CD4-positive, alpha-beta T cell treated with Interleukin-6 for 4 hours (primary cell): ENCODE measurements around the gene ATP6V0B.

ENCODE experiments used
- DNase-seq: peaks from one replicate; pipeline ENCODE4 v3.0.0-alpha.2; 2020; ENCODE audit warnings: mixed read lengths

The ATP6V0B gene

DNA sequence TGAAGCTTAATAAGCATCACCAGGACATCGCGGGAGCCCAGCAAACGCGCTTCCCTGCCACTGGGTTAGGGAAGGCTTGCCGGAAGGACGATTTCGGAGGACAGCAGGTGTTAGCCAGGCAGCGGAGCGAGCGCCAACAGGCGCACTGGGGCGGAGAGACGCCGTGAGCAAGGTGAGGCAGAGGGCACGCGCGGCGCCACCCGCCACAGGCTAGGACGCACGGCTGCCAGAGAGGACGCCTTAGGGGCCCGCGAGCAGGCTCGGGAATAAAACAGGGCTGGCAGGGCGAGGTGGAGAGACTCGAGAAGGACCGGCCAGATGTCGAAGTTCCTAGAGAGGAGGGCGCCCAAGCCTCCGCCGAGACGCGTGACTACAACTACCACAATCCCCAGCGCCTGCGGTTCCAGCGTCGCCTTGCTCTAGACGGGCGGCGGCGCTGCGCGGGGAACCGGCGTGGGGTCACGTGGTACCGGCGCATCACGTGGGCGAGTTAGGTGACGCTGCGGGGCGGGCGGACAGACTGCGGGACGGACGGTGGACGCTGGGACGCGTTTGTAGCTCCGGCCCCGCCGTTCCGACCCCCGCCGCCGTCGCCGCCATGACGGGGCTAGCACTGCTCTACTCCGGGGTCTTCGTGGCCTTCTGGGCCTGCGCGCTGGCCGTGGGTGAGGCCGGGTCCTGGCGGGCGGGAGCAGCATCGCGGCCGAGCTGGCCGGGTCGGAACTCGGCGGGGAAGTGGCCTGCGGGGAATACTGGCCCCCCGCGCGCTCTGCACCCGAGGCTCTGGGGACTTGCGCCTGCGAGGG, at the start of gene ATP6V0B:
Gene ATP6V0B, plus strand, starts transcription at position 518 of the 806 bp plus-strand sequence. Its CDS starts 81 bp downstream, at position 599.
- DNase-seq: peak; percentile 94

DNA sequence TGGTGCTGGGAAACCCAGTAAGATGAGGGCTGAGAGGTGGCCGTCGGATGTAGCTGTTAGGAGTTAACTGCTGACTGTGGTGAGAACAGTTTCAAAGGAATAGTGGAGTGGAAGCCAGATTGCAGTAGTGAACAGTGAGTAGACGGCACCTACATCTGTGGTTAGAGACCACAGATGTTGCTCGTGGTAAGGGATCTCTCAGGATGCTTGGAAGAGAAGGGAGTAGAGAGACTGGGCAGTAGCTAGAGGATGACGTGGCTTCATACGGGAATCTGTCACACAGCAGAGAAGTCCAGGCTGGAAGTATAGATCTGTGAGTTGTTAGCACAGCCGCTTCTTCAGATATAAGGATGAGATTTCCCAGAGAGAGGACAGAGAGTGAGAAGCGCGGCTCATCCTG, 48.9 kb upstream of the ATP6V0B start:
- DNase-seq: no peak

DNA sequence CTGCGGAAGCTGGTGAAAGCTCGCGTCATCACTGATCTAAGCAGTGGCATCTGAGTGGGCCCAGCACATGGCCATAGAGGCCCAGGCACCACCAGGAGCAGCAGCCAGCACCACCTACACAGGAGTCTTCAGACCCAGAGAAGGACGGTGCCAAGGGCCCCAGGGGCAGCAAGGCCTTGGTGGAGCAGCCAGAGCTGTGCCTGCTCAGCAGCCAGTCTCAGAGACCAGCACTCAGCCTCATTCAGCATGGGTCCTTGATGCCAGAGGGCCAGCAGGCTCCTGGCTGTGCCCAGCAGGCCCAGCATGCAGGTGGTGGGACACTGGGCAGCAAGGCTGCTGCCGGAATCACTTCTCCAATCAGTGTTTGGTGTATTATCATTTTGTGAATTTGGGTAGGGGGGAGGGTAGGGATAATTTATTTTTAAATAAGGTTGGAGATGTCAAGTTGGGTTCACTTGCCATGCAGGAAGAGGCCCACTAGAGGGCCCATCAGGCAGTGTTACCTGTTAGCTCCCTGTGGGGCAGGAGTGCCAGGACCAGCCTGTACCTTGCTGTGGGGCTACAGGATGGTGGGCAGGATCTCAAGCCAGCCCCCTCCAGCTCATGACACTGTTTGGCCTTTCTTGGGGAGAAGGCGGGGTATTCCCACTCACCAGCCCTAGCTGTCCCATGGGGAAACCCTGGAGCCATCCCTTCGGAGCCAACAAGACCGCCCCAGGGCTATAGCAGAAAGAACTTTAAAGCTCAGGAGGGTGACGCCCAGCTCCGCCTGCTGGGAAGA, 44.4 kb upstream of the ATP6V0B start:
- peak; percentile 18 for DNase-seq

DNA sequence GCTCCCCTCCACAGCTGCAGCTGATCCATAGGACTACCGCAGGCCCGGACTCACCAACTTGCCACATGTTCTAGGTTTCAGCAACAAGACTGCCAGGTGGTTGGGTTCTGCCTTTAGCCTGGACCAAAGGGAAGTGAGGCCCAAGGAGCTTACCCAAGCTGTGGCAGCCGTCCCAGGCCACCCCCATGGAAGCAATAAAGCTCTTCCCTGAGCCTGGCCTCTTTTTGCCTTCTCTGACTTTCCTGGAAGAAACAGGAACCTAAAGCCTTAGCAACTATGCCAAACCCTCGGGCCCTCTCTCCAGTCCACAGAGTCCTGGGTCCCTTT, 43.8 kb upstream of the ATP6V0B start:
- DNase-seq: no peak

DNA sequence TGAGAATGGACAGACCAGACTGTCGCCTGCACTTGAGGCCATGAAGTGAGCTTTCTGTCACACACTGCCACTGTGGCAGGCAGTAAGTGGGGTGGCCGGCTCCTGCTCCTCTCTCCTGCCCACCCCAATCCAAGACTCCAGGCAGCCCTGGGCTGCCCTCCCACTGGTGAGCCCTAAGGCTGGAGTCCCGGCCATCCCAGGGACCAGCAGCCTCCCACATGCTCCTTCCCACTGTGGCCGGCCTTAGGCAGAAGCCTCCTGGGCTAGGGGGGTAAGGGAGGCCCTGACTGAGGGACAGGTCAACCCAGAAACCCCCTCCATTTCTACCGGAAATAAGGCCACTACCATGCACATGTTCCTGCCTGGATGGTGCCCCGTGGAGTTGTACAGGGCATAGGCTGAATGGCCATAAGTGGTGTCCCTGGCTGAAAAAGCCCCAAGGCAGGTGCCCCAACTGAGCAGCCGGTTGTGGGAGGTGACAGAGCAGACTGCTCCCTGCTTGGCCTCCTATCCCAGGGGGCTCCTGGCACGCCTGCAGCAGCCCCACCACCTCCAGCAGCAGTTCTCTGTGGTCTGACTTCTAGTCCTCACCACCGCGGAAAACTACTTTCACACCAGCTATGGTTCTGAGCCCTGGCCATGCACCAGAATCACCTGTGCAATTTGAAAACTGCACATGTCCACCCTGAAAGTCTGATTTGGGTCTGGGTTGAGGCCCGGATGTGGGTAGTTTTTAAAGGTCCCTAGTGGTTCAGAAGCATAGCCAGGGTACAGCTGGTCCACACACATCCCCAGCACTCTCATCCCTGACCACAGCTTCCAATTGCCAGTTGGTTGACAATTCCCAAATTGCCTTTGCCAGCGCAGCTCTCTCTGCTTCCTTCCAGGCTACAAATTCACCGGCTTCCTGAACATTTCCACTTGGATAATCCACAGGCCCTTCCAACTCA, 42.8 kb upstream of the ATP6V0B start:
- no peak for DNase-seq

DNA sequence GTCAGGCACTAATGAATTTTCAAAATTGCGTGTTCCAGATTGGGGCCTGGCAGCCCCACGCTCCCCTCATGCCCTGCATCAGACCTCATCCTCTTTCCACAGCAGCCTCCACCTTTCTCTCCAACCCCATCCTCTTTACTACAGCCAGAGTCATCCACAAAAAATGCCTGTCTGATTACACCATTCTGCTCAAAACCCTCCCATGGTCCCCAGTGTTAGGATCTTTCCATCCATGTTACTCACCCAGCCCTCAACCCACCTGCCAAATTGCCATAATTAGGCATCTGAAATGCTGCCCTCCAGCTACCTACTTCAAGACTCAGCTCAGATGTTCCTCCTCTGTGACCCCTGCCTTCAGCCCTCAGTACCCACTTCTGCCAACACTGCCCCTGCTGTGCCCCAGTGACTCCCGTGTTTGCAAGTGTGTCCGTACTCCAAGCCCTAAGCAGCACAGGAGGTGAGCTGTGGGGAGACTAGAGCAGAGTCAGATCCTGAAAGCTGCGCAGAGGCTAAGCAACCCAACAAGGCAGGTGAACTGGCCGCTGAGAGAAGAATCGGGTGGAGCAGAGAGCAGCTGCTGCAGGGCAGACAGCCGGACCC, 41.9 kb upstream of the ATP6V0B start:
- DNase-seq: no peak

DNA sequence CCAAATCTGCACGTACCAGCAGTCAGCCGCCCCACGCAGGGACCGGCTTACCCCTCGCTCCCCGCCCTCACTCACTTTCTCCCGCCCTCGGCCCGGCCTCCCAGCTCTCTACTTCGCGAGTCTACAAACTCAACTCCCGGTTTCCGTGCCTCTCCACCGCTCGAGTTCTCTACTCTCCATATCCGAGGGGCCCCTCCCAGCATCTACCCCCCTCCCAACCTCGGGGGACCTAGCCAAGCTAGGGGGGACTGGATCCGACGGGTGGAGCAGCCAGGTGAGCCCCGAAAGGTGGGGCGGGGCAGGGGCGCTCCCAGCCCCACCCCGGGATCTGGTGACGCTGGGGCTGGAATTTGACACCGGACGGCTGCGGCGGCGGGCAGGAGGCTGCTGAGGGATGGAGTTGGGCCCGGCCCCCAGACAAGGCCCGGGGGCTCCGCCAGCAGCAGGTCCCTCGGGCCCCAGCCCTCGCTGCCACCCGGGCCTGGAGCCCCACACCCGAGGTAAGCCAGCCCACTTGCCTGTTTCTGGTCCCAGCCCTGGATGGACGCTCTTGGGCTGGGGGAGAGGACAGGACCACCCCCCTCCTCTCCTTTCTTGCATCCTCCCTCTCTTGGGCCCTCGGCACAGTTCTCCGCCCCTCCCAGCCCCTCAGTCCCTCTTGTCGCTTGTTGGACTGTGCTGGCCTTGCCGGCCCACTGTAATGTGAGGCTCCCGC, 41.2 kb upstream of the ATP6V0B start, which contains the start of gene ARTN:
Gene ARTN, plus strand, starts transcription at position 416 of the 715 bp plus-strand sequence. CDS start 1,856 bp downstream, outside the sequence.
- no peak for DNase-seq

DNA sequence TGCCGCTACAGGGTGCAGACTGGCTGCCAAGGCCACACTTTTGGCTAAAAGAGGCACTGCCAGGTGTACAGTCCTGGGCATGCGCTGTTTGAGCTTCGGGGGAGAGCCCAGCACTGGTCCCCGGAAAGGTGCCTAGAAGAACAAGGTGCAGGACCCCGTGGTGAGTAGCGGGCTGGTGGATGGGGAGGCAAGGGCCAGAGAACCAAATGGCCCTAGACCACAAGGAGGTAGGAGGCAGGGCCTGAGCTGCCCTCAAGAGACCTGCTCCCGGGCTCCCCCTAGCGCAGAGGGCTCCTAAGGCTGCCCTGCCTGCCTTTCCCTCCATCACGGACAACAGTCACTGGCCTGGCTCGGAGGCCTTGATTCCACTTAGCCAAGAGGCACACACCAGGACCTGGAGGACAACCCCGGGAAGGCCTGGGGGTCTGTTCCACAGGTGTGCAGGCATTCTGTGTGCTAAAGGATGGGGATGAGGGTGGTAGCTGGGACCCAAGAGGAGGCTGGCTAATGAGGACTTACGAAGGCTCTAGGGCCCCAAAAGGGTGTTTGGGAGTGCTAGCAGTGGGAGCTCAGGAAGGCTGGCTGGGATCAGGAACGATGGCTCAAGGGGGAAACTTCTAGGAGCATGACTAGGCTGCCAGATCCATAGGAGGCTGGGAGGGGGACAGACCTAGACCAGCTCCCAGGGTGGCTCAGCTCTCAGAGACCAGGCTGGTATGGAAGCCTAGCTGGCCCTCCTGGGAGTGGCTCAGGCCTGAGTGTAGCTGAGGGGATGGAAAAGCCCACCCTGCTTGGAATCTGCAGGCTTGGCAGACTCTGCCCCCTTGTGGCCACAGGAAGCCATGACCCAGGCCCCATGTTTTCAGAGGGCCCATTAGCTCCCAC, 40.4 kb upstream of the ATP6V0B start:
- DNase-seq: peak; percentile 54

DNA sequence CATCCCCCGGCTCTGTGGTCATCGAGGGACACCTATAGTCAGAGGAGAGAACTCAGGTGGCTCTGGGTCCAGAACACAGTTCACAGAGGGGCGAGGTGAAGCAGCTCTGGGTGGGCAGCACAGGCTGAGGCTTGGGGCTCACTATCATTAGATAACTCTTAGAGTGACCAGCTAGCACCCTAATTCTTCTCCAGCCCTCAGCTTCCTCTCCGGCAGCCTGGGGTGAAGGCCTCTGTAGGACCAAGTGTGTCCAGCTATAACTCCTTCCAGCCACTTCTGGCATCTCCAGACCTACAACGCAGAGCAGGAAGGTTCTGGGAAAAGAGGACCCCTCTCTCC, 39.8 kb upstream of the ATP6V0B start:
- DNase-seq: no peak

DNA sequence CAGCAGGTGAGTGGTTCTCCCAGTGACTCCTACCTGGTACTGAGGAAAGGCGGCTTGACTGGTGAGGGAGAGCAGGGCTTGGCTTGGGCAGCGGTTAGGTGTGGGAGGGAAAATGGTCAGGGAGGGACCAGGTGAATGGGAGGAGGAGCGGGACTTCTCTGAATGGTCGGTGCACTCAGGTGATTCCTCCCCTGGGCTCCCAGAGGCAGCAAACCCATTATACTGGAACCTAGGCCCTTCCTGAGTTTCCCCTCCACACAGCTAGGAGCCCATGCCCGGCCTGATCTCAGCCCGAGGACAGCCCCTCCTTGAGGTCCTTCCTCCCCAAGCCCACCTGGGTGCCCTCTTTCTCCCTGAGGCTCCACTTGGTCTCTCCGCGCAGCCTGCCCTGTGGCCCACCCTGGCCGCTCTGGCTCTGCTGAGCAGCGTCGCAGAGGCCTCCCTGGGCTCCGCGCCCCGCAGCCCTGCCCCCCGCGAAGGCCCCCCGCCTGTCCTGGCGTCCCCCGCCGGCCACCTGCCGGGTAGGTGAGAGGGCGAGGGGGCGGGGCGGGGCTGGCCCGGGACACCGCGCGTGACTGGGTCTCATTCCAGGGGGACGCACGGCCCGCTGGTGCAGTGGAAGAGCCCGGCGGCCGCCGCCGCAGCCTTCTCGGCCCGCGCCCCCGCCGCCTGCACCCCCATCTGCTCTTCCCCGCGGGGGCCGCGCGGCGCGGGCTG, 38.9 kb upstream of the ATP6V0B start:
- no peak for DNase-seq

DNA sequence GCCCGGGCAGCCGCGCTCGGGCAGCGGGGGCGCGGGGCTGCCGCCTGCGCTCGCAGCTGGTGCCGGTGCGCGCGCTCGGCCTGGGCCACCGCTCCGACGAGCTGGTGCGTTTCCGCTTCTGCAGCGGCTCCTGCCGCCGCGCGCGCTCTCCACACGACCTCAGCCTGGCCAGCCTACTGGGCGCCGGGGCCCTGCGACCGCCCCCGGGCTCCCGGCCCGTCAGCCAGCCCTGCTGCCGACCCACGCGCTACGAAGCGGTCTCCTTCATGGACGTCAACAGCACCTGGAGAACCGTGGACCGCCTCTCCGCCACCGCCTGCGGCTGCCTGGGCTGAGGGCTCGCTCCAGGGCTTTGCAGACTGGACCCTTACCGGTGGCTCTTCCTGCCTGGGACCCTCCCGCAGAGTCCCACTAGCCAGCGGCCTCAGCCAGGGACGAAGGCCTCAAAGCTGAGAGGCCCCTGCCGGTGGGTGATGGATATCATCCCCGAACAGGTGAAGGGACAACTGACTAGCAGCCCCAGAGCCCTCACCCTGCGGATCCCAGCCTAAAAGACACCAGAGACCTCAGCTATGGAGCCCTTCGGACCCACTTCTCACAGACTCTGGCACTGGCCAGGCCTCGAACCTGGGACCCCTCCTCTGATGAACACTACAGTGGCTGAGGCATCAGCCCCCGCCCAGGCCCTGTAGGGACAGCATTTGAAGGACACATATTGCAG, 38.2 kb upstream of the ATP6V0B start:
- DNase-seq: no peak

DNA sequence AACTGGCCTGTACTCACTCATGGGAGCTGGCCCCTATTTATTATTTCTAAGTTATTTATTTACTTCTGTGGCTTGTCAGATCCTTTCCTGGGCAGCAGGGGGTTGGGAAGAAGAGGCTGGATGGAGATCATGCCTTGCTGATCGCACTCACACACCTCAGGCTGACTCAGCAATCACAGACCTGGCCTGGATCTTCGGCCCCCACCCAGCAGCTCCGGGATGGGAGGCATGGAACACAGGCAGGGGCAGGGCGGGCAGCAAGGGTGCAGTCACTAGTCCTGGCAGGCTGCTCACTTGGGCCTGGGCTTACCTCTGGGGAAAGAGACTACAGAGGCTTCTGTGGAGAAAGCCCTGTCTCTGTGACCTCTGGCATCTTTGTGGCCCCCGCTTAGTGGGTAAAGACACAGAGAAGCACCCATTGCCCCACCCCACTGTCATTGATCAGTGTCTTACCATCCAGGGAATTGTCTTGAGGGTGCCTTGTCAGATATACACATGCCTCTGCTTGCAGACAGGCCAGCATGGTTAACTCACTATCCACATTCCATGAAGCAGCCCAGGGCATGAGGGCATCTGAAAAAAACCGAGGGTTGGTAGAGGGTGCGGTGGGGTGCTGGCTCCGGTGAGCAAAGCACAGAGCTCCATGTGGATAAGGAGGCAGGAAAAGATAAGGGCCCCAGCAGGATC, 37.4 kb upstream of the ATP6V0B start:
- DNase-seq: no peak

DNA sequence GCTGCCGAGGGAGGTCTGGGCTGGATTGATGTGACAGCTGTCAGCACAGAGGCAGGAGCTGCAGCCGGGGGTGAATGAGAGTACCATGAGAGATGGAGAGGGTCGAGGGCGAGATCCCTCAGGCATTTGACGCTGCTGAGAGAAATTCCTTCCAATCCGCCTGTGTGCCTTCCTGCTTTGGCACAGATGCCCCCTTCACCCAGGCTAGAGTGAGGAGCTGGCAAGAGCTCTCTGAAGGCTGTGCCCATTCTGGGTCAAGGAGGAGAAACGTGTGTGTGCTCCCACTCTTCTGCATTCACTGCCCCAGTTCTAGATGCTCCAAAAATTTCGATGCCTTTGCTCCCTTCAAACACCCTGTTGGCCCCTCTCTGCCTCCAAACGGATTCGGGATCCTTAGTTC, 36.4 kb upstream of the ATP6V0B start:
- DNase-seq: no peak

DNA sequence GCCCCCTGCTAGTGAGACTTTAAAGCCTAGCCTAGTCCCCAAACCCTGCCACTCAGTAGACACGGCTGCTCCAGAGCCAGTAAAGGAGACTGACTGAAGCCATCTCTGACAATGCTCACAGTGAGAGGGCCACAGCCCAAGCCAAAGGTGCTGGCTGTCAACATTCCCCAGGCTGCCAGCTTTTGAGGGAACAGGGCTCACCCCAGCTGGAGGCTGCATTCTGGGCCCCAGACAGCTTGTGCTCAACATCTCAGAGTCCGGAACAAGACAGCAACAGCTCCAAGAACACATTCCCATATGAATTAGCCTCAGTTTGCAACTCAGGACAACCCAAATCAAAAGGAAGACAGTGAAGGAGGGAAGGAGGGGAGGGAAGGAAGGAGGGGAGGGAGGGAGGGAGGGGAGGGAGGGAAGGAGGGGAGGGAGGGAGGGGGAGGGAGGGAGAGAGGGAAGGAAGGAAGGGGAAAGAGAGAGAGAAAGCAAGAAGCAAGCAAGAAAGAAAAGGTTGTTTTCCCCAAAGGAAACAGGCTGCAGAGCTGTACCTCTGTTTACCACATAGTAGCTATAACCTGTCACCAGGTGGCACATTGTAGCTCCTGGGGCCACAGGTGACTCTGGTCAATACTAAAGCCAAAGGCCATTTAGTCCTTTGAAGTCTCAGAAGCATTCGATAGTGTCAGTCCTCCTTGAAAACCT, 35.7 kb upstream of the ATP6V0B start:
- no peak for DNase-seq

DNA sequence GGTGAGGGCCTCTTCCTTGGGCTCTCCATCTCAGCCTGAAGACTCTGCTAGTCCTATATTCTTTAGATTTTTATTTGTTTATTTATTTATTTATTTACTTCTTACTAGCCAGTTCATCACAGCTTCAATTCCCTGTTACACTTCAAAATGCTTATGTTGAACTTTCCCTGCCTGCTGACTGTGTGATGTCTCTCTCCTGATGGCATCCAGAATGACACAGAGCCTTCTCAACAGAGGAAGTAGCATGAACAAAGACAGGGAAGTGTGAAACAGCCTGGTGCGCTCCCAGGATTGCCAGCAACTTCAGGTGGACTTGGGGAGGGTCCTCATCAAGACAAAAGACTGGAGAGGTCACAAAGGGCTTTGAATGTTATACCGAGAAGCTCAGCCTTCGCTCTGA, 32.3 kb upstream of the ATP6V0B start:
- no peak for DNase-seq

DNA sequence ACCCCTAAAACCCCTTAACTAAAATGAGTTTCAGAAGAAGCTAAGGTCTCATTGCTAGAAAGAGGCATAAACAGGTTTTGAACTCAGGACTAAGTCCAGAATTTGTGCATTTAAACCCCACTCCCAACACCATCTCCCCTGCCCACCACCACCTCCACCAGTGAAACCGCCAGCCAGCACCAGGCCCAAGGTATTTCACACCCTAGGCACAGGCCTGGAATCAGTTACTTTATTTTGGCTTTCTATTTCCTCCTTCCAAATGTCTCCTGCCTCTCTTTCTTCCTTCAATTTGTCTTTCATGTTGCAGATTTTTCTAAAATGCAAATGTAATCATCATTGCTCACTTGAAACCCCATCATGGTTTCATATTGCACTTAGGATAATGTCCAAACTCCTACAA, 29.9 kb upstream of the ATP6V0B start:
- no peak for DNase-seq

DNA sequence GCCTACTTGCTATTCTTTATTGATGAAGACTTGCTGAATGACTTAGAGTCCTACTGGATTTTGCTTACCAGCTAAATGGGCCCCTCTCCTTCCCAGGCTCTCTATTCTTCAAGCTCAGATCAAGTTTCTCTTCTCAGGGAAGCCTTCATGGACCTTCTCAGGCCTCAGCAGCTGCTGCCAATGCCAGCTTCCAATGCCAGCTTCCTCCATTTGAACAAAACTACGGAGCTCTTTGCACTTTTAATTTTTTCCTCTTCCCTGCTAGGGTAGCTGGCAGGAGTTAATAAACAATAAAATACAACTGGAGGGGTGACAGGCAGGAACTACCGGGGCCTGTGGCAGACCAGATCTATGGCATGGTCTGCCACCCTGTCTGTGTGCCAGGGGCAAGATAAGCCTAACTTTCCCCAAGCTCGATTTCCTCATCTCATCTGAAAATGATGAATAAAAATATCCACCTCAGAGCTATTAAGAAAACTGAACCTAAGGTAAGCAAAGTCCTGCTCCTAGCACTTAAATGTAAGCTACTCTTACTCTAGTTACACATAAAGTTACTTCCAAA, 29.0 kb upstream of the ATP6V0B start:
- no peak for DNase-seq
